GM18861 (cell line): Measurements from ENCODE around the gene SFPQ.
A peak's percentile ranks its signal among the peaks of the same experiment; 100 is the strongest.
"Not testable (repeated sequence)": the region's sequence is repeated elsewhere in the genome, so short reads cannot be mapped to it uniquely, and the experiment has no call there.

Experiments used
- ATAC-seq: cut with Tn5 transposase; IDR thresholded peaks from one replicate; pipeline ENCODE4 v1.9.1; 2021; ENCODE audit not compliant: unreplicated experiment

The SFPQ gene

GRCh38 chr1:35192853-35193664 is at the start of gene SFPQ:
SFPQ (minus strand) TSS chr1:35193145; CDS start chr1:35193049, 96 bp downstream.
- ATAC-seq = peak; percentile 93

GRCh38 chr1:35236772-35237171 is 43.8 kb upstream of the SFPQ start:
- ATAC-seq = not testable (repeated sequence)

- no peak for ATAC-seq
These were observed 38.3 kb upstream of the SFPQ start for GRCh38 chr1:35231287-35231686.

- no peak for ATAC-seq
These were observed 36.8 kb upstream of the SFPQ start for GRCh38 chr1:35229587-35230360.

- no peak for ATAC-seq
These were observed 33.6 kb upstream of the SFPQ start for GRCh38 chr1:35226546-35226945.

- no peak for ATAC-seq
These were observed 30.2 kb upstream of the SFPQ start for GRCh38 chr1:35223084-35223630.

GRCh38 chr1:35222322-35223083 is 29.6 kb upstream of the SFPQ start:
- no peak for ATAC-seq

- no peak for ATAC-seq
These were observed 28.0 kb upstream of the SFPQ start for GRCh38 chr1:35220976-35221375.

- ATAC-seq = no peak
These were observed 22.4 kb upstream of the SFPQ start for GRCh38 chr1:35215346-35215745.

GRCh38 chr1:35211120-35211414 is 18.1 kb upstream of the SFPQ start:
- ATAC-seq = no peak

GRCh38 chr1:35210321-35211119 is 17.6 kb upstream of the SFPQ start:
- no peak for ATAC-seq

- no peak for ATAC-seq
These were observed 10.3 kb upstream of the SFPQ start for GRCh38 chr1:35203295-35203694.

GRCh38 chr1:35202048-35202719 is 9.2 kb upstream of the SFPQ start:
- ATAC-seq = peak; percentile 75

- no peak for ATAC-seq
These were observed 8.7 kb upstream of the SFPQ start for GRCh38 chr1:35201631-35202030.

- no peak for ATAC-seq
These were observed 691 bp downstream of the SFPQ start for GRCh38 chr1:35192056-35192852.

GRCh38 chr1:35191429-35192055 is 1.4 kb downstream of the SFPQ start:
- no peak for ATAC-seq

- ATAC-seq = no peak
These were observed 2.2 kb downstream of the SFPQ start for GRCh38 chr1:35190784-35191183.

GRCh38 chr1:35188578-35189392 is 4.2 kb downstream of the SFPQ start:
- no peak for ATAC-seq
